Measurements from ENCODE around the gene ENAH.

GRCh38 chr1:225460737-225461532 lies 192.0 kb downstream of the ENAH start:
- no peak for TF ChIP-seq EZH2 (IDR thresholded peaks at IDR 0.05)
- no peak for TF ChIP-seq POLR2AphosphoS5 (IDR thresholded peaks at IDR 0.05; ENCODE audit: borderline replicate concordance, low read depth, low read length)
- TF ChIP-seq FOXP2 (optimal IDR thresholded peaks at IDR 0.05; ENCODE audit: control extremely low read depth, extremely low read length, insufficient read depth): no peak

All from SK-N-MC (cell line).